Parathyroid adenoma (tissue), 2 donors: ENCODE measurements around the gene ZNF649.

Experiments
- H2AFZ ChIP-seq: fragments of 300-600 bp; sonication (generic); one replicate; pipeline ENCODE4 v1.7.0; 2017; ENCODE audit warnings: antibody characterized with exemption, mild to moderate bottlenecking
- H3K27ac ChIP-seq: fragments of 300-600 bp; sonication (generic); one replicate; pipeline ENCODE4 v1.7.0; 2017
- H3K27me3 ChIP-seq: fragments of 300-600 bp; sonication (generic); one replicate; pipeline ENCODE4 v1.7.0; 2017; ENCODE audit warnings: low read length; ENCODE audit not compliant: control insufficient read depth, insufficient read depth
- H3K36me3 ChIP-seq: fragments of 300-600 bp; sonication (generic); one replicate; pipeline ENCODE4 v1.7.0; 2017; ENCODE audit warnings: low read length; ENCODE audit not compliant: control insufficient read depth, insufficient read depth
- H3K4me1 ChIP-seq: fragments of 300-600 bp; sonication (generic); one replicate; pipeline ENCODE4 v1.7.0; 2017; ENCODE audit warnings: control low read depth
- H3K4me2 ChIP-seq: fragments of 300-600 bp; sonication (generic); one replicate; pipeline ENCODE4 v1.7.0; 2017; ENCODE audit warnings: low read length
- H3K4me3 ChIP-seq: fragments of 300-600 bp; sonication (generic); one replicate; pipeline ENCODE4 v1.7.0; 2017; ENCODE audit warnings: low read depth, low read length
- H3K79me2 ChIP-seq: fragments of 300-600 bp; sonication (generic); one replicate; pipeline ENCODE4 v1.7.0; 2017; ENCODE audit warnings: control low read depth
- H3K9ac ChIP-seq: fragments of 300-600 bp; sonication (generic); one replicate; pipeline ENCODE4 v1.7.0; 2017; ENCODE audit warnings: mild to moderate bottlenecking
- H3K9me3 ChIP-seq: fragments of 300-600 bp; sonication (generic); one replicate; pipeline ENCODE4 v1.7.0; 2017; ENCODE audit warnings: low read length; ENCODE audit not compliant: control insufficient read depth
- TF ChIP-seq, protein P1 (sequence below): fragments of 300-600 bp; sonication (generic); IDR thresholded peaks from one replicate; pipeline ENCODE4 v1.7.0; 2017; ENCODE audit warnings: antibody characterized with exemption, mild to moderate bottlenecking
- donor health status: primary hyperparathyroidism.

The ZNF649 gene

DNA sequence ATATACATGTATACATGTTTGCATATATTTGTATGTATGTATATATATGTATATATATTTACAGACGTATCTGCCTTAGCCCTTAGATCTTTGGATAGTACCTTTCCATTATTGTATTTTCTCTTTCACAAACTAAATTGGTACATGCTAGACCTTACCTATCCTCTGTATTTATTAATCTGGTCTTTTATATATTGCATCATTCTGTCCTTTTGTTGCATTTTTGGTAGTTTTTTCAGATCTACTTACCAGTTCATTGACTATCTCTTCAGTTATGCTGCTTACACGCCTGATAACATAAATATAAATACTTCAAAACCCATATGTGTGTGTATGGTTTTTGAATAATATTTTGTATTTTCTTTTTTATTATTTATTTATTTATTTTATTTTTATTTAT lies 34.1 kb upstream of the ZNF649 start:
- TF ChIP-seq, protein P1, sequence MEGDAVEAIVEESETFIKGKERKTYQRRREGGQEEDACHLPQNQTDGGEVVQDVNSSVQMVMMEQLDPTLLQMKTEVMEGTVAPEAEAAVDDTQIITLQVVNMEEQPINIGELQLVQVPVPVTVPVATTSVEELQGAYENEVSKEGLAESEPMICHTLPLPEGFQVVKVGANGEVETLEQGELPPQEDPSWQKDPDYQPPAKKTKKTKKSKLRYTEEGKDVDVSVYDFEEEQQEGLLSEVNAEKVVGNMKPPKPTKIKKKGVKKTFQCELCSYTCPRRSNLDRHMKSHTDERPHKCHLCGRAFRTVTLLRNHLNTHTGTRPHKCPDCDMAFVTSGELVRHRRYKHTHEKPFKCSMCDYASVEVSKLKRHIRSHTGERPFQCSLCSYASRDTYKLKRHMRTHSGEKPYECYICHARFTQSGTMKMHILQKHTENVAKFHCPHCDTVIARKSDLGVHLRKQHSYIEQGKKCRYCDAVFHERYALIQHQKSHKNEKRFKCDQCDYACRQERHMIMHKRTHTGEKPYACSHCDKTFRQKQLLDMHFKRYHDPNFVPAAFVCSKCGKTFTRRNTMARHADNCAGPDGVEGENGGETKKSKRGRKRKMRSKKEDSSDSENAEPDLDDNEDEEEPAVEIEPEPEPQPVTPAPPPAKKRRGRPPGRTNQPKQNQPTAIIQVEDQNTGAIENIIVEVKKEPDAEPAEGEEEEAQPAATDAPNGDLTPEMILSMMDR = no peak
- H3K4me2 ChIP-seq = no peak overlapping the region
- H3K9me3 ChIP-seq = peaks cover 3% of the 10 kb centered on the region

DNA sequence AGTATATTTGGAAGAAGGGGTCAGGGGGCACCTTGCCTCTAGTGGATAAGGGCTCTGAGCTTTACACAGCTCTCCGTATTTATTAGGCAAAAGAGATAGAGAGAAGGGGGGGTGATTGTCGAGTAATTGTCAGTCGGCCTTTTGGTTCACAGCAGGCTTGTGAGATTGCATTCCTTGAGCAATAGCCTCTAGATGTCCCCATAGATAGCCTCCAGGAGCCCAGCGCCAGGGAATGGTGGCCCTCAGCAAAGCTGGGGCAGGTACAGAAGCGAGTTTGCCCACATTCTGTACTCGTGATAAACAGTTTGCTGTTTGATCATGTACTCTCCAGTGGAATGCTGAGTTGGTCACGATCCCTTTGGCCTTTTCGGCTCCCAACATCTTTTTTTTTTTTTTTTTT lies 27.1 kb upstream of the ZNF649 start:
- Histone ChIP-seq H3K9me3 (no peaks in the 10 kb centered on the region), H3K27me3 (no peaks in the 10 kb centered on the region), H3K79me2 (peaks cover 2% of the 10 kb centered on the region), H3K4me1 (no peaks in the 10 kb centered on the region), H3K36me3 (no peaks in the 10 kb centered on the region), H3K27ac (no peak overlapping the region), H2AFZ (no peak overlapping the region), H3K4me3 (no peak overlapping the region), H3K4me2 (no peak overlapping the region), H3K9ac (no peak overlapping the region)
- TF ChIP-seq, protein P1 = no peak

More for the DNA sequence above, 34.1 kb upstream of the ZNF649 start:
- H3K27ac ChIP-seq = no peak overlapping the region
- H3K79me2 ChIP-seq = no peaks in the 10 kb centered on the region
- H3K9ac ChIP-seq = no peak overlapping the region
- no peak overlapping the region for H3K4me3 ChIP-seq
- H3K36me3 ChIP-seq = peaks cover 16% of the 10 kb centered on the region
- no peak overlapping the region for H2AFZ ChIP-seq
- no peaks in the 10 kb centered on the region for H3K4me1 ChIP-seq
- no peaks in the 10 kb centered on the region for H3K27me3 ChIP-seq

DNA sequence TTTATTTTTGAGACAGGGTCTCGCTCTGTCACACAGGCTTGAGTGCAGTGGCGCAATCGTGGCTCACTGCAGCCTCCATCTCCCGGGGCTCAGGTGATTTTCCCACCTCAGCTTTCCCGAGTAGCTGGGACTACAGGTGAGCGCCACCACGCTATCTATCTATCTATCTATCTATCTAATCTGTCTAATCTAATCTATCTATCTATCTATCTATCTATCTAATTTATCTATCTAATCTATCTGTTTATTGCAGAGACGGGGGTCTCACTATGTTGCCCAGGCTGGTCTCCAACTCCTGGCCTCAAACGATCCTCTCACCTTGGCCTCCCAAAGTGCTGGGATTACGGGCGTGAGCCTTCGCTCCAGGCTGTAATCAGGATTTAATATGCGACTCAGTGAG lies 23.0 kb upstream of the ZNF649 start:
- H3K4me3 ChIP-seq = peak overlapping the region; percentile 93
- H3K9me3 ChIP-seq = no peaks in the 10 kb centered on the region
- TF ChIP-seq, protein P1 = no peak

DNA sequence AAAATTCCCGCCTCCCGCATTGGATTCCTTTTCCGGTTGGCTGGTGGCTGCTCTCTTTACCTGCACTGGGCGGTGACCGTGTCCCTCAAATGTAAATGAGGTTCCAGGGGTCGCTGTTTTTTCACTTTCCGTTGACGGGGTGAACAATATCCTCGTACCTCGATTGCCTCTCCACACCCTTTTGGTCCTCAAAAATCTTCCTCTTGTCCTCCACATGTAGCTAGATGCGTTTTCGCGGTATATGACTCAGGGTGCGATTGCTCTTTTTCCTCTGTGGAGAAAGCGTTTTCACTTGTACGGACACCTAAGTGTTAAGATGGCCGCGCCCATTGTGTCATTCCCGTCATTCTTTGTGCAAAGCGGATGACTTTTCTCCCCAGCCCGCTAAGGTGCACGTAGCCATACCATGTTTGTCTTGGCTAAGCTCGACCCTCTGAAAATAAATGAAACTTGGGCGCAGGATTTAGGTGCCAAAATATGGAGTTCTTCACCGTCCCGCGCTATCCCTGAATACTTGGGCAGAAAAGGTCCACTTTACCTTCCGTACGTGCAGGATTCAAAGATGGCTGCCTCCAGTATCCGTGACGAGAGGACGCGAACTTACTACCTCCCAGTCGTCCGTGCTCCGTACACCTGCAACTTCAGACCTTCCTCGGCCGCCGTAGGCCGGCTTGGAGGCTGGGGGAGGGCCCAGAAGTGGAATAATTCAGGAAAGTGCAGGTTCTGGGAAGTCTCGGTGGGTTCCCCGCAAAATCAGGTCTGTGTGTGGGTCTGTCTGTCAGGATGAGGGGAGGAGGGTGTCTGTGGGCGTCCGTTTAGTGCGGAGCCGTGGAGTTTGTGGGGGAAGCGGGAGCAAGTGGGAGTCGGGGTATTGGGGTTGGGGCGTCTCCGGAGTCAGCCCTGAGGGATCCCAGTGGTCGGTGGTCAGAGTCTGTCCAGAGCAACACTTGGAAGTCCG lies 22.2 kb upstream of the ZNF649 start, which contains the start of gene ZNF613:
ZNF613 (plus strand) TSS at position 689 of the 958 bp plus-strand sequence. CDS start 8,749 bp downstream, outside the sequence.
- peak within 1 kb of the TSS; percentile 90 for H3K9ac ChIP-seq
- no peaks in the 10 kb centered on the region for H3K9me3 ChIP-seq
- H3K27ac ChIP-seq = peak within 1 kb of the TSS; percentile 95
- TF ChIP-seq, protein P1 = peak; percentile 38
- no peaks in the 10 kb centered on the region for H3K36me3 ChIP-seq
- no peaks in the 10 kb centered on the region for H3K4me1 ChIP-seq
- H3K27me3 ChIP-seq = no peaks in the 10 kb centered on the region
- H3K4me3 ChIP-seq = peak within 1 kb of the TSS; percentile 93
- H3K79me2 ChIP-seq = peaks cover 2% of the 10 kb centered on the region
- H3K4me2 ChIP-seq = peak within 1 kb of the TSS; percentile 78
- peak within 1 kb of the TSS; percentile 97 for H2AFZ ChIP-seq

More for the DNA sequence above, 23.0 kb upstream of the ZNF649 start:
- H3K36me3 ChIP-seq = no peaks in the 10 kb centered on the region
- H3K27me3 ChIP-seq = no peaks in the 10 kb centered on the region
- peak overlapping the region; percentile 97 for H2AFZ ChIP-seq
- H3K9ac ChIP-seq = no peak overlapping the region
- H3K27ac ChIP-seq = peak overlapping the region; percentile 95
- H3K79me2 ChIP-seq = peaks cover 2% of the 10 kb centered on the region
- no peaks in the 10 kb centered on the region for H3K4me1 ChIP-seq
- H3K4me2 ChIP-seq = peak overlapping the region; percentile 78
